Measurements from ENCODE around the gene CTU1. TPM values are rescaled to one million over a fixed set of nuclear protein-coding genes. Genes with fewer than 3 reads are reported as not detected.

The CTU1 gene
- polyA plus RNA-seq (2012; ENCODE audit: low read depth, missing spikeins) = 1.7 TPM

DNA sequence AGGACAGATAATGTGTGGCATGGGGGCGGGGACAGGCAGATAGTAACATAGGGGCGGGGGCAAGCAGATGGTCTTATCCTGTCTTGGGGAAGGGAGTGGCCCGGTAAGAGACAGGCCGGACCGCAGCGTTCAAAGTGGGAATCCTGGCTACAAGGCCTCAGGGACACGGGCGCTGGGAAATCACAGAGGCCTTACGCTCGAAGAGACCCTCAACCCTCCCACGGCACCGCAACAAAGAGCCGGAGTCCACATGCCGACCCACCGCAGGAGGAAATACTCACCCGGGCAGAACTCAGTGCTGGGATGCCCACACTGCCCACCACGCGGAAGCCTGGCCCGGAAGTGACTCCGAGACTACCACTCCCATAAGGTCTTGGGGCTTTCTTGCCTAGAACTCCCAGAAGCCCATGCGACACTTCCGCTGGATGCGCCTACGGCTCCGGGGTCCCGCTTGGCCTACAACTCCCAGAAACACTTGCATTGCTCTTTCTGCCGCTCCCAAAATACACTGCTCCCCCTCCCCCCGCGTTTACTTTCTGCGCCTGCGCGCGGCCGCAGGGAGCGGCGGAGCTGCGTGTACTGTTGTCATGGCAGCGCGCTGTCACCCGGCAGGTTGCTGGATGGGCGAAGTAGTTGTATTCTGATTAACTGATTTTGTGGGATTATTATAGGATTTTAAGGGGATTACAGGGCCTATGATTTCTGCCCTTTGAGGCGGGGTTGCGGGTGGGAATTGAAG is at the start of gene CTU1:
Gene CTU1 (minus strand): TSS at position 344 of the 739 bp plus-strand sequence. CDS start 3,840 bp downstream, outside the sequence.
- DNase-seq (ENCODE audit: insufficient read length, low spot score) (peak; percentile 94), FAIRE-seq (peak; percentile 99)
- peak; percentile 79; the same call in 1 of the 2 replicates for TF ChIP-seq POLR2AphosphoS5 (IDR thresholded peaks at IDR 0.05; ENCODE audit: low read depth, low read length)
- peak; percentile 66 for TF ChIP-seq SPI1 (IDR thresholded peaks at IDR 0.05; ENCODE audit: low read depth, low read length)
- TF ChIP-seq TAF1 (IDR thresholded peaks at IDR 0.05; ENCODE audit: low read depth, low read length) = peak; percentile 57; the same call in 1 of the 2 replicates
- no peak for TF ChIP-seq PAX5 (IDR thresholded peaks at IDR 0.05; ENCODE audit: insufficient read depth, low read length, severe bottlenecking)

DNA sequence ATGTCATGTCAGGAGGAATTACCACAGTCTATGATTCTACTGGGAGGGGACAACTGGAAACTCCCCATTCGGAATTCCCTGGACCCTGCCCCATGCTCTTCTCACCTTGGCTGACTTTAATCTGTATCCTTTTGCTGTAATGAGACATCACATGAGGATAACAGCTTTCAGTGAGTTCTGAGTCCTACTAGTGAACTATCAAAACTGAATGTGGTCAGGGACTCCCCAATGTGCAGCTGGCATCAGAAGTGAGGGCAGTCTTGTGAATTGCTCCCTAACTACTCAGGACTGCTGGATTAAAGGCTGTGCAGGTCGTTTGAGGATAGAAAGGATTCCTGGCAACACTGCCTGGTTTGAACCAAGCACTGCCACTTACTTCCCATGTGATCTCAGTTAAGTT is 49.1 kb upstream of the CTU1 start:
- DNase-seq (ENCODE audit: insufficient read length, low spot score) (no peak), FAIRE-seq (no peak)
- TF ChIP-seq PAX5 (IDR thresholded peaks at IDR 0.05; ENCODE audit: insufficient read depth, low read length, severe bottlenecking) (no peak), POLR2A (IDR thresholded peaks at IDR 0.05; ENCODE audit: low read depth, low read length) (no peak), POU2F2 (IDR thresholded peaks at IDR 0.05; ENCODE audit: low read depth, low read length) (no peak), POLR2AphosphoS5 (IDR thresholded peaks at IDR 0.05; ENCODE audit: low read depth, low read length) (no peak), SPI1 (IDR thresholded peaks at IDR 0.05; ENCODE audit: low read depth, low read length) (no peak), TAF1 (IDR thresholded peaks at IDR 0.05; ENCODE audit: low read depth, low read length) (no peak)

DNA sequence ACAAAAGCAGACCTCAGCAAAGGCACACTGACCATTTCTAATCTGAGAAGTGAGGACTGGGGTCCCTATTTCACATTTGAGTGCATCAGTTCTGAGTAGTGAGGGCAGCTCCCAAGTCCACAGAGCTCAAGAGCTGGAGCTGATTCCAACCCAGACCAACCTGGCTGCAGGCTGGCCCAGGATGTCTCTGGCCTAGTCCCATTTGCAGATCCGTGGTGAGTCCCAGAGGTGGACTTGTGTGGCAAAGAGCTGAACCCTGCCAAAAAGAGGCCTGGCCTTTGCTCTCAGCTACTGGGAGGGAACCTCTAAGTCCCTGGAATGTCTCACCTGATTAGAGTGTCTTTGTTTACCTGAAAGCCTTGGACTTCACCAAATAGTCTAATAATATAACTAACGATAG is 48.5 kb upstream of the CTU1 start:
- TF ChIP-seq POLR2A (IDR thresholded peaks at IDR 0.05; ENCODE audit: low read depth, low read length) (no peak), POU2F2 (IDR thresholded peaks at IDR 0.05; ENCODE audit: low read depth, low read length) (no peak), PAX5 (IDR thresholded peaks at IDR 0.05; ENCODE audit: insufficient read depth, low read length, severe bottlenecking) (no peak), TAF1 (IDR thresholded peaks at IDR 0.05; ENCODE audit: low read depth, low read length) (no peak), POLR2AphosphoS5 (IDR thresholded peaks at IDR 0.05; ENCODE audit: low read depth, low read length) (no peak), SPI1 (IDR thresholded peaks at IDR 0.05; ENCODE audit: low read depth, low read length) (no peak)
- DNase-seq (ENCODE audit: insufficient read length, low spot score) (no peak), FAIRE-seq (no peak)

DNA sequence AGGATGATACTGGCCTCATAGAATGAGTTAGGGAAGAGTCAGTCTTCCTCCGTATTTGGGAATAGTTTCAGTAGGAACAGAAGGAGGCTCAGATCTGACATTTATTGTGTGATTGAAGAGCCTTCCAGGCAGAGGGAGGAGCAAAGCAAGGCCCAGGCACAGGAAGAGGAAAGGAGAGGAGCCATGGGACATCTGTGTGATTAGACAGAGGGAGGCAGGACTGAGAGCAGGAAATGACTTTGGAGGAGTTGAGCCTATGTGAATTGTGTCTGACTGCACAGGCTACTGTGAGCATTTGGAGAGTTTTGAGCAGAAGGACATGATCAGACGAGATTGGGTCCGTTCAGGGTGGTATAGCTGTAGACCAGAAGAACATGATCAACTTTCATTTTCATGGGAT is 42.4 kb upstream of the CTU1 start:
- TF ChIP-seq POU2F2 (IDR thresholded peaks at IDR 0.05; ENCODE audit: low read depth, low read length) (no peak), POLR2A (IDR thresholded peaks at IDR 0.05; ENCODE audit: low read depth, low read length) (no peak), SPI1 (IDR thresholded peaks at IDR 0.05; ENCODE audit: low read depth, low read length) (no peak), TAF1 (IDR thresholded peaks at IDR 0.05; ENCODE audit: low read depth, low read length) (no peak)
- no peak for FAIRE-seq
- DNase-seq (ENCODE audit: insufficient read length, low spot score) = no peak

DNA sequence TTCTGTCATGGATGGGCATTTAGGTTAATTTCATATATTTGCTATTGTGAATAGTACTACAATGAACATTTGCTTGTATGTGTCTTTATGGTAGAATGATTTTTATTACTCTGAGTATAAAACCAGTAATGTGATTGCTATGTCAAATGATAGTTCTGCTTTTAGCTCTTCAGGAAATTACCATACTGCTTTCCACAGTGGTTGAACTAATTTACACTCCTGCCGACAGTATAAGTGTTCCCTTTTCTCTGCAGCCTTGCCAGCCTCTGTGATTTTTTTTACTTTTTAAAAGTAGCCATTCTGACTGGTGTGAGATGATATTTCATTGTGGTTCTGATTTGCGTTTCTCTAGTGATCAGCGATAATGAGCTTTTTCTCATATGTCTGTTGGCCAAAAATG is 40.4 kb upstream of the CTU1 start:
- FAIRE-seq (no peak), DNase-seq (ENCODE audit: insufficient read length, low spot score) (no peak)
- TF ChIP-seq POLR2A (IDR thresholded peaks at IDR 0.05; ENCODE audit: low read depth, low read length) (no peak), SPI1 (IDR thresholded peaks at IDR 0.05; ENCODE audit: low read depth, low read length) (no peak), TAF1 (IDR thresholded peaks at IDR 0.05; ENCODE audit: low read depth, low read length) (no peak), PAX5 (IDR thresholded peaks at IDR 0.05; ENCODE audit: insufficient read depth, low read length, severe bottlenecking) (no peak), POLR2AphosphoS5 (IDR thresholded peaks at IDR 0.05; ENCODE audit: low read depth, low read length) (no peak), POU2F2 (IDR thresholded peaks at IDR 0.05; ENCODE audit: low read depth, low read length) (no peak)

DNA sequence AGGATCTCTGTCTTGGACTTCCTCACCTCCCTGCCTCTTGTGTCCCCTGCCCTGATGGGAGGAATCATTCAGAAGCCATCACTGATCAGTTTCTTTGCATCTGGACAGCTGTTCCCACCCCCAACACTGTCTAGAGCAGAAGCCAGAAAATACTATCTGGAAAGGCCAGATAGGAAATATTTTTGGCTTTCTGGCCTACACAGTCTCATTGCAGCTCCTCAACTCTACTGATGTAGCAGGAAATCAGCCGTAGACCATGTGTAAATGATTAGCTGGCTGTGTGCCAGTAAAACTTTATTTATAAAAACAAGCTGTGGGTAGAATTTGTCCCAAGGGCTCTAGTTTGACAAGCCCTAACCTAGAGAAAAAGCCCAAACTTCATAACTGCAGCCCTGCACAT is 39.5 kb upstream of the CTU1 start:
- FAIRE-seq = no peak
- TF ChIP-seq PAX5 (IDR thresholded peaks at IDR 0.05; ENCODE audit: insufficient read depth, low read length, severe bottlenecking) (no peak), POLR2A (IDR thresholded peaks at IDR 0.05; ENCODE audit: low read depth, low read length) (no peak), POU2F2 (IDR thresholded peaks at IDR 0.05; ENCODE audit: low read depth, low read length) (no peak), POLR2AphosphoS5 (IDR thresholded peaks at IDR 0.05; ENCODE audit: low read depth, low read length) (no peak), SPI1 (IDR thresholded peaks at IDR 0.05; ENCODE audit: low read depth, low read length) (no peak), TAF1 (IDR thresholded peaks at IDR 0.05; ENCODE audit: low read depth, low read length) (no peak)
- DNase-seq (ENCODE audit: insufficient read length, low spot score) = no peak

DNA sequence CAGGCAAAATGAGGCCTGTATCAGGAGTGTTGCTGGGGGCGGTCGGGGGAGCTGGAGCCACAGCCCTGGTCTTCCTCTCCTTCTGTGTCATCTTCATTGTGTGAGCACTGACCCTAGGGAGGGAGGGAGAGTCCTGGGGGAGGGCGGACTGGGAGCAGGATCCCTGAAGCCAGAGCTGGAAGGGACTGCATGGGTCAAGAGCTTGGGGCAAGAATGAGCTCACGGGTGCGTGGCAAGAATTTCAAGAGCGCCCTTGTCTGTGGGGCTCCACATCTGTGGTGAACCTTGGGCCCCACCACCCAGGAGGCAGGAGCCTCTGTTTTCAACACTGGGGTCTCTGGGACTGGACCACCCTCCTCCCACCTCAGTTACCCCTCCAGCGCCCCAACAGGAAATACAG is 38.5 kb upstream of the CTU1 start:
- DNase-seq (ENCODE audit: insufficient read length, low spot score) (no peak), FAIRE-seq (no peak)
- TF ChIP-seq POLR2AphosphoS5 (IDR thresholded peaks at IDR 0.05; ENCODE audit: low read depth, low read length) (no peak), POU2F2 (IDR thresholded peaks at IDR 0.05; ENCODE audit: low read depth, low read length) (no peak), SPI1 (IDR thresholded peaks at IDR 0.05; ENCODE audit: low read depth, low read length) (no peak)

DNA sequence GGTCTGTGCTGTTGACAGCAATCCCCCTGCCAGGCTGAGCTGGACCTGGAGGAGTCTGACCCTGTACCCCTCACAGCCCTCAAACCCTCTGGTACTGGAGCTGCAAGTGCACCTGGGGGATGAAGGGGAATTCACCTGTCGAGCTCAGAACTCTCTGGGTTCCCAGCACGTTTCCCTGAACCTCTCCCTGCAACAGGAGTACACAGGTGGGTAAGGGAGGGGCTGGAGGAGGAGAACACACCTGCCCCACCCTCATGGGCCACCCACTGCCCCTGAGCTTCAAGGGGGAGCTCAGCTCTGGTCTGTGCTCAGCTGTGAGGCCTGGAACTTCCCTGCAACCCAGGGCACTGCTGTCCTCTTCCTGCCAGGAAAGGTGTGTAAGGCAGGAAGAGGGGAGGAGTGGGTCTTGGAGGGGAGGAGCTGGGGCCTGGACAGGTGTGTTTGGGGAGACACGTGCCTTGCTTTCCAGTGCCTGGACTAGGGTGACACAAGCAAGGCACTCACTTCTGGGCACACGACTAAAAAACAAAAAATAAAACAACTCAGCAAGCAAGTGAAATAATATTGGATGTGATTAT is 37.8 kb upstream of the CTU1 start:
- DNase-seq (ENCODE audit: insufficient read length, low spot score) (no peak), FAIRE-seq (no peak)
- TF ChIP-seq SPI1 (IDR thresholded peaks at IDR 0.05; ENCODE audit: low read depth, low read length) (no peak), POLR2A (IDR thresholded peaks at IDR 0.05; ENCODE audit: low read depth, low read length) (no peak), TAF1 (IDR thresholded peaks at IDR 0.05; ENCODE audit: low read depth, low read length) (no peak), PAX5 (IDR thresholded peaks at IDR 0.05; ENCODE audit: insufficient read depth, low read length, severe bottlenecking) (no peak), POLR2AphosphoS5 (IDR thresholded peaks at IDR 0.05; ENCODE audit: low read depth, low read length) (no peak)

DNA sequence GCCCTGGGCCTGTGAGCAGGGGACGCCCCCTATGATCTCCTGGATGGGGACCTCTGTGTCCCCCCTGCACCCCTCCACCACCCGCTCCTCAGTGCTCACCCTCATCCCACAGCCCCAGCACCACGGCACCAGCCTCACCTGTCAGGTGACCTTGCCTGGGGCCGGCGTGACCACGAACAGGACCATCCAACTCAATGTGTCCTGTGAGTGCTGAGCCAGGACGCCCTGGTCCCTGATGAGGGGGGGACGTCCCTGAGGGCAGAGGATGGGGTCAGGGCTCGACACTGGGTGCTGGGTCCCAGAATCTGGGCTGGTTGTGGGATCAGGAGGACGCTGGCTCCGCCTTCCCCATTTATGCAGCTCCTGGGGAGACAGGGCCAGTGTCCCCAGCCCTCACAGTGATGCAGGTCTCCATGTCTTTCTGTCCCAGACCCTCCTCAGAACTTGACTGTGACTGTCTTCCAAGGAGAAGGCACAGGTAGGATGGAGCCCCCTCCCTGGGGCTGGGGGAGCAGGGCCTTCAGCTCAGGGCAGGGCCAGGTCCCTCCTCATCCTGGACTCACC is 36.4 kb upstream of the CTU1 start:
- DNase-seq (ENCODE audit: insufficient read length, low spot score) = no peak

More for the DNA sequence above, 36.4 kb upstream of the CTU1 start:
- TF ChIP-seq SPI1 (IDR thresholded peaks at IDR 0.05; ENCODE audit: low read depth, low read length) (no peak), POLR2A (IDR thresholded peaks at IDR 0.05; ENCODE audit: low read depth, low read length) (no peak), POLR2AphosphoS5 (IDR thresholded peaks at IDR 0.05; ENCODE audit: low read depth, low read length) (no peak), POU2F2 (IDR thresholded peaks at IDR 0.05; ENCODE audit: low read depth, low read length) (no peak), PAX5 (IDR thresholded peaks at IDR 0.05; ENCODE audit: insufficient read depth, low read length, severe bottlenecking) (no peak), TAF1 (IDR thresholded peaks at IDR 0.05; ENCODE audit: low read depth, low read length) (no peak)
- no peak for FAIRE-seq

Measured in GM12891 (cell line).